SK-N-SH treated with all-trans-retinoic acid at 6 μM for 48 hours (cell line): ENCODE measurements around the gene UBE2E1.

Experiments used
- ARNTL ChIP-seq: fragments of 450-650 bp; formaldehyde crosslinking; IDR thresholded peaks from 2 replicates; pipeline ENCODE4 v1.5.0; 2020; ENCODE audit warnings: low read depth, mild to moderate bottlenecking, moderate library complexity, borderline replicate concordance
- ISL1 ChIP-seq: fragments of 250-450 bp; sonication (Bioruptor Pico); IDR thresholded peaks from 2 replicates; pipeline ENCODE4 v2.1.2; 2022; ENCODE audit warnings: mild to moderate bottlenecking, moderate library complexity
- POU6F1 ChIP-seq: fragments of 250-450 bp; sonication (Bioruptor Pico); IDR thresholded peaks from 2 replicates; pipeline ENCODE4 v1.8.0; 2021; ENCODE audit warnings: low read depth, mild to moderate bottlenecking, moderate library complexity, borderline replicate concordance
- PPARA ChIP-seq: fragments of 250-450 bp; sonication (Bioruptor Pico); IDR thresholded peaks from 2 replicates; pipeline ENCODE4 v1.5.0; 2020; ENCODE audit warnings: mild to moderate bottlenecking, borderline replicate concordance
- RARB ChIP-seq: fragments of 250-450 bp; sonication (Bioruptor Pico); IDR thresholded peaks from 2 replicates; pipeline ENCODE4 v1.8.0; 2021; ENCODE audit warnings: mild to moderate bottlenecking, moderate library complexity
- TOX ChIP-seq: fragments of 250-450 bp; sonication (Bioruptor Pico); IDR thresholded peaks from 2 replicates; pipeline ENCODE4 v1.8.0; 2021; ENCODE audit warnings: mild to moderate bottlenecking, moderate library complexity, borderline replicate concordance
- ZC3H10 ChIP-seq: fragments of 250-450 bp; sonication (Bioruptor Pico); IDR thresholded peaks from 2 replicates; pipeline ENCODE4 v1.5.1; 2021; ENCODE audit warnings: mild to moderate bottlenecking, moderate library complexity
- ZFP3 ChIP-seq: fragments of 250-450 bp; sonication (Bioruptor Pico); IDR thresholded peaks from 2 replicates; pipeline ENCODE4 v1.5.0; 2020; ENCODE audit warnings: mild to moderate bottlenecking, moderate library complexity
- ZFP30 ChIP-seq: fragments of 450-650 bp; formaldehyde crosslinking; IDR thresholded peaks from 2 replicates; pipeline ENCODE4 v1.5.0; 2022; ENCODE audit warnings: mild to moderate bottlenecking, moderate library complexity
- TF ChIP-seq, protein P1 (sequence below): fragments of 250-450 bp; sonication (Bioruptor Pico); IDR thresholded peaks from 2 replicates; pipeline ENCODE4 v1.8.0; 2020; ENCODE audit warnings: mild to moderate bottlenecking, moderate library complexity, borderline replicate concordance
- TF ChIP-seq, protein P2 (sequence below): fragments of 250-450 bp; sonication (Bioruptor Pico); IDR thresholded peaks from 2 replicates; pipeline ENCODE4 v1.5.0; 2020; ENCODE audit warnings: mild to moderate bottlenecking, moderate library complexity
- TF ChIP-seq, protein P3 (sequence below): fragments of 250-450 bp; sonication (Bioruptor Pico); IDR thresholded peaks from 2 replicates; pipeline ENCODE4 v1.5.1; 2020; ENCODE audit warnings: low read depth, mild to moderate bottlenecking, moderate library complexity

- TF ChIP-seq ARNTL (CRISPR knock-in tag) (no peak), TOX (CRISPR knock-in tag) (no peak), ZFP30 (CRISPR knock-in tag) (no peak), ZC3H10 (CRISPR knock-in tag) (no peak), POU6F1 (CRISPR knock-in tag) (no peak), PPARA (CRISPR knock-in tag) (no peak), ZFP3 (CRISPR knock-in tag) (no peak), ISL1 (CRISPR knock-in tag) (no peak), RARB (no peak)
- TF ChIP-seq, protein P1, sequence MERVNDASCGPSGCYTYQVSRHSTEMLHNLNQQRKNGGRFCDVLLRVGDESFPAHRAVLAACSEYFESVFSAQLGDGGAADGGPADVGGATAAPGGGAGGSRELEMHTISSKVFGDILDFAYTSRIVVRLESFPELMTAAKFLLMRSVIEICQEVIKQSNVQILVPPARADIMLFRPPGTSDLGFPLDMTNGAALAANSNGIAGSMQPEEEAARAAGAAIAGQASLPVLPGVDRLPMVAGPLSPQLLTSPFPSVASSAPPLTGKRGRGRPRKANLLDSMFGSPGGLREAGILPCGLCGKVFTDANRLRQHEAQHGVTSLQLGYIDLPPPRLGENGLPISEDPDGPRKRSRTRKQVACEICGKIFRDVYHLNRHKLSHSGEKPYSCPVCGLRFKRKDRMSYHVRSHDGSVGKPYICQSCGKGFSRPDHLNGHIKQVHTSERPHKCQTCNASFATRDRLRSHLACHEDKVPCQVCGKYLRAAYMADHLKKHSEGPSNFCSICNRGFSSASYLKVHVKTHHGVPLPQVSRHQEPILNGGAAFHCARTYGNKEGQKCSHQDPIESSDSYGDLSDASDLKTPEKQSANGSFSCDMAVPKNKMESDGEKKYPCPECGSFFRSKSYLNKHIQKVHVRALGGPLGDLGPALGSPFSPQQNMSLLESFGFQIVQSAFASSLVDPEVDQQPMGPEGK (CRISPR knock-in tag), result no peak
- TF ChIP-seq, protein P2, sequence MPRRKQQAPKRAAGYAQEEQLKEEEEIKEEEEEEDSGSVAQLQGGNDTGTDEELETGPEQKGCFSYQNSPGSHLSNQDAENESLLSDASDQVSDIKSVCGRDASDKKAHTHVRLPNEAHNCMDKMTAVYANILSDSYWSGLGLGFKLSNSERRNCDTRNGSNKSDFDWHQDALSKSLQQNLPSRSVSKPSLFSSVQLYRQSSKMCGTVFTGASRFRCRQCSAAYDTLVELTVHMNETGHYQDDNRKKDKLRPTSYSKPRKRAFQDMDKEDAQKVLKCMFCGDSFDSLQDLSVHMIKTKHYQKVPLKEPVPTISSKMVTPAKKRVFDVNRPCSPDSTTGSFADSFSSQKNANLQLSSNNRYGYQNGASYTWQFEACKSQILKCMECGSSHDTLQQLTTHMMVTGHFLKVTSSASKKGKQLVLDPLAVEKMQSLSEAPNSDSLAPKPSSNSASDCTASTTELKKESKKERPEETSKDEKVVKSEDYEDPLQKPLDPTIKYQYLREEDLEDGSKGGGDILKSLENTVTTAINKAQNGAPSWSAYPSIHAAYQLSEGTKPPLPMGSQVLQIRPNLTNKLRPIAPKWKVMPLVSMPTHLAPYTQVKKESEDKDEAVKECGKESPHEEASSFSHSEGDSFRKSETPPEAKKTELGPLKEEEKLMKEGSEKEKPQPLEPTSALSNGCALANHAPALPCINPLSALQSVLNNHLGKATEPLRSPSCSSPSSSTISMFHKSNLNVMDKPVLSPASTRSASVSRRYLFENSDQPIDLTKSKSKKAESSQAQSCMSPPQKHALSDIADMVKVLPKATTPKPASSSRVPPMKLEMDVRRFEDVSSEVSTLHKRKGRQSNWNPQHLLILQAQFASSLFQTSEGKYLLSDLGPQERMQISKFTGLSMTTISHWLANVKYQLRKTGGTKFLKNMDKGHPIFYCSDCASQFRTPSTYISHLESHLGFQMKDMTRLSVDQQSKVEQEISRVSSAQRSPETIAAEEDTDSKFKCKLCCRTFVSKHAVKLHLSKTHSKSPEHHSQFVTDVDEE (CRISPR knock-in tag), result no peak
- TF ChIP-seq, protein P3, sequence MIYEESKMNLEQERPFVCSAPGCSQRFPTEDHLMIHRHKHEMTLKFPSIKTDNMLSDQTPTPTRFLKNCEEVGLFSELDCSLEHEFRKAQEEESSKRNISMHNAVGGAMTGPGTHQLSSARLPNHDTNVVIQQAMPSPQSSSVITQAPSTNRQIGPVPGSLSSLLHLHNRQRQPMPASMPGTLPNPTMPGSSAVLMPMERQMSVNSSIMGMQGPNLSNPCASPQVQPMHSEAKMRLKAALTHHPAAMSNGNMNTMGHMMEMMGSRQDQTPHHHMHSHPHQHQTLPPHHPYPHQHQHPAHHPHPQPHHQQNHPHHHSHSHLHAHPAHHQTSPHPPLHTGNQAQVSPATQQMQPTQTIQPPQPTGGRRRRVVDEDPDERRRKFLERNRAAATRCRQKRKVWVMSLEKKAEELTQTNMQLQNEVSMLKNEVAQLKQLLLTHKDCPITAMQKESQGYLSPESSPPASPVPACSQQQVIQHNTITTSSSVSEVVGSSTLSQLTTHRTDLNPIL (CRISPR knock-in tag), result no peak
Measured at GRCh38 chr3:23781051-23781450, 24.7 kb upstream of the UBE2E1 start.
